DMS53 treated with DMSO at 0.1 percent for 48 hours (cell line): Measurements from ENCODE around the gene ZNF540.
"Not testable (repeated sequence)": the region's sequence is repeated elsewhere in the genome, so short reads cannot be mapped to it uniquely, and the experiment has no call there.

Source experiments
- DNase-seq: peaks from one replicate; lab custom pipeline; 2025; ENCODE audit not compliant: unreplicated experiment; lab: John Stamatoyannopoulos, UW

Gene ZNF540

GRCh38 chr19:37594304-37594981, at the start of gene ZNF540, which contains the start of gene ZNF571:
ZNF540 (plus strand) TSS chr19:37594876; CDS start chr19:37598448, 3,572 bp downstream.
ZNF571 (minus strand) TSS chr19:37594792; CDS start chr19:37586676, 8,116 bp downstream.
- DNase-seq: peak; percentile 97

GRCh38 chr19:37551129-37551993, 43.3 kb upstream of the ZNF540 start:
- DNase-seq: peak; percentile 74

- no peak for DNase-seq
These were observed 31.2 kb upstream of the ZNF540 start for GRCh38 chr19:37563518-37563917.

- DNase-seq: no peak
These were observed 29.9 kb upstream of the ZNF540 start for GRCh38 chr19:37564624-37565369.

GRCh38 chr19:37565370-37565669, 29.4 kb upstream of the ZNF540 start:
- no peak for DNase-seq

GRCh38 chr19:37572203-37572602, 22.5 kb upstream of the ZNF540 start:
- no peak for DNase-seq

GRCh38 chr19:37583340-37583739, 11.3 kb upstream of the ZNF540 start:
- DNase-seq: no peak

- no peak for DNase-seq
These were observed 726 bp upstream of the ZNF540 start for GRCh38 chr19:37593996-37594303.

- no peak for DNase-seq
These were observed 306 bp downstream of the ZNF540 start for GRCh38 chr19:37594982-37595382.

GRCh38 chr19:37635076-37636056, 40.7 kb downstream of the ZNF540 start:
- DNase-seq: no peak

- no peak for DNase-seq
These were observed 59.4 kb downstream of the ZNF540 start for GRCh38 chr19:37654118-37654517.

- DNase-seq: peak; percentile 76
These were observed 60.1 kb downstream of the ZNF540 start for GRCh38 chr19:37654629-37655300.

- peak; percentile 93 for DNase-seq
These were observed 60.6 kb downstream of the ZNF540 start, which contains the start of gene ZFP30 for GRCh38 chr19:37655301-37655688. ZFP30 (minus strand) TSS chr19:37655465; CDS start chr19:37647822, 7,643 bp downstream.

GRCh38 chr19:37655689-37656371, 61.2 kb downstream of the ZNF540 start:
- peak; percentile 93 for DNase-seq

GRCh38 chr19:37657157-37657556, 62.5 kb downstream of the ZNF540 start:
- not testable (repeated sequence) for DNase-seq
